B cell (primary cell): ENCODE data around the gene ADAMTSL4. TPM values are rescaled to one million over a fixed set of nuclear protein-coding genes. Genes with fewer than 3 reads are reported as not detected.
"Not testable (repeated sequence)": the region's sequence is repeated elsewhere in the genome, so short reads cannot be mapped to it uniquely, and the experiment has no call there.

Experiments used
- ATAC-seq: fragments of 200-7000 bp; cut with Tn5 transposase; one replicate; pipeline ENCODE4 v1.10.0; 2021; ENCODE audit warnings: low read depth, mild to moderate bottlenecking, moderate number of reproducible peaks, moderate library complexity
- CTCF ChIA-PET: fragments of 350-600 bp; sonication (Branson Sonifier 250); formaldehyde crosslinking; loops from one replicate; lab custom pipeline; 2021; ENCODE audit warnings: antibody characterized with exemption, inconsistent platforms; lab: Charles Lee
- POLR2A ChIA-PET: fragments of 350-600 bp; sonication (Branson Sonifier 250); formaldehyde crosslinking; loops from one replicate; lab custom pipeline; 2021; ENCODE audit warnings: antibody characterized with exemption; lab: Charles Lee
- DNase-seq: peaks from one replicate; pipeline ENCODE4 v3.0.0; 2013
- H2AFZ ChIP-seq: 2 replicates; pipeline ENCODE4 v1.6.1; 2012; ENCODE audit warnings: mild to moderate bottlenecking, low read depth, low read length; ENCODE audit not compliant: insufficient read depth, poor library complexity, severe bottlenecking
- H3K27ac ChIP-seq, 2 donors: 1 replicate in 1 of 2; 2 replicates in 1 of 2; pipeline ENCODE4 v1.5.1; 2012 to 2013; ENCODE audit warnings: low read length in 2 of 2, mild to moderate bottlenecking in 2 of 2, moderate library complexity in 1 of 2
- H3K27me3 ChIP-seq, 4 experiments: fragments of 200-600 bp in 1 of 4; sonication (generic) in 1 of 4; replicated peaks in 1 of 4; 1 replicate in 2 of 4; 2 replicates in 2 of 4; pipeline versions ENCODE4 v1.6.1 to v1.7.0; 2013 to 2016; ENCODE audit warnings: low read length in 3 of 4, mild to moderate bottlenecking in 2 of 4, mixed read lengths in 1 of 4, moderate library complexity in 1 of 4; ENCODE audit not compliant: insufficient read depth in 4 of 4, control insufficient read depth in 3 of 4; ENCODE audit errors: control extremely low read depth in 1 of 4
- H3K36me3 ChIP-seq, 2 experiments: replicated peaks in 1 of 2; 1 replicate in 1 of 2; 2 replicates in 1 of 2; pipeline versions ENCODE4 v1.6.1 to v1.7.1; 2013; ENCODE audit warnings: low read length in 1 of 2; ENCODE audit not compliant: insufficient read depth in 2 of 2, control insufficient read depth in 1 of 2; ENCODE audit errors: control extremely low read depth in 1 of 2, extremely low read depth in 1 of 2
- H3K4me1 ChIP-seq, 2 donors: fragments of 200-600 bp in 1 of 2; sonication (generic) in 1 of 2; 1 replicate in 1 of 2; 2 replicates in 1 of 2; pipeline versions ENCODE4 v1.5.1 to v1.6.1; 2013 to 2017; ENCODE audit warnings: low read length in 2 of 2; ENCODE audit not compliant: control insufficient read depth in 2 of 2, insufficient read depth in 2 of 2
- H3K4me2 ChIP-seq: replicated peaks from 2 replicates; pipeline ENCODE3; 2012; ENCODE audit warnings: mild to moderate bottlenecking, low read depth, low read length; ENCODE audit not compliant: poor library complexity, severe bottlenecking
- H3K4me3 ChIP-seq, 5 experiments: fragments of 200-600 bp in 1 of 5; sonication (generic) in 1 of 5; 1 replicate in 3 of 5; 2 replicates in 2 of 5; pipeline versions ENCODE4 v1.5.1 to v1.7.0; 2011 to 2016; ENCODE audit warnings: low read length in 4 of 5, mild to moderate bottlenecking in 4 of 5, low read depth in 2 of 5, control low read depth in 1 of 5, moderate library complexity in 1 of 5; ENCODE audit not compliant: insufficient read depth in 1 of 5; ENCODE audit errors: control extremely low read depth in 1 of 5, extremely low read depth in 1 of 5
- H3K79me2 ChIP-seq: fragments of 200-600 bp; sonication (generic); one replicate; pipeline ENCODE4 v1.6.0; 2016; ENCODE audit warnings: low read length; ENCODE audit not compliant: control insufficient read depth, insufficient read depth
- H3K9ac ChIP-seq: fragments of 200-600 bp; sonication (generic); 2 replicates; pipeline ENCODE4 v1.6.1; 2017; ENCODE audit warnings: mild to moderate bottlenecking, low read length, moderate library complexity
- H3K9me3 ChIP-seq, 3 donors: one replicate each; pipeline versions ENCODE4 v1.6.1 to v1.7.1; 2013; ENCODE audit warnings: low read length in 2 of 3; ENCODE audit not compliant: control insufficient read depth in 2 of 3, insufficient read depth in 1 of 3; ENCODE audit errors: control extremely low read depth in 1 of 3
- H4K20me1 ChIP-seq: 2 replicates; pipeline ENCODE4 v1.6.0; 2012; ENCODE audit warnings: mild to moderate bottlenecking, low read length; ENCODE audit not compliant: insufficient read depth, control insufficient read depth, poor library complexity, severe bottlenecking
- H3K27ac Mint-ChIP-seq: one replicate; pipeline ENCODE4 v1.8.0; 2021; ENCODE audit warnings: mixed read lengths
- H3K27me3 Mint-ChIP-seq: one replicate; pipeline ENCODE4 v1.8.0; 2021; ENCODE audit warnings: mixed read lengths
- H3K4me1 Mint-ChIP-seq: one replicate; pipeline ENCODE4 v1.8.0; 2021; ENCODE audit warnings: mixed read lengths
- H3K4me3 Mint-ChIP-seq: one replicate; pipeline ENCODE4 v1.8.0; 2021; ENCODE audit warnings: mixed read lengths
- H3K9me3 Mint-ChIP-seq: one replicate; pipeline ENCODE4 v1.8.0; 2022; ENCODE audit warnings: mixed read lengths; ENCODE audit not compliant: insufficient read depth
- EZH2 ChIP-seq: IDR thresholded peaks from 2 replicates; pipeline ENCODE4 v1.6.1; 2012; ENCODE audit warnings: borderline replicate concordance, low read depth, mild to moderate bottlenecking, moderate library complexity, low read length; ENCODE audit not compliant: insufficient read depth, poor library complexity, severe bottlenecking
- WGBS: methylation state at CpG from one replicate; pipeline ENCODE4 v1.1.5; 2013; ENCODE audit warnings: missing lambda C conversion rate; ENCODE audit not compliant: insufficient coverage; 5-methylcytosine and 5-hydroxymethylcytosine counted together
- intact Hi-C: fragments of 100-400 bp; cut with micrococcal nuclease; formaldehyde crosslinking; loops from one replicate; pipeline ENCODE4 v1.10.0; 2022
- polyA plus RNA-seq: library from polyadenylated mRNA; depleted of rRNA; stranded (reverse); fragments of >200 nt; gene quantifications from 2 replicates; pipeline ENCODE4 v1.2.3, GENCODE V29; 2012
- total RNA-seq, 2 donors: library from RNA; stranded (reverse); fragments of 120-200 nt in 1 of 2; gene quantifications; 1 replicate in 1 of 2; 2 replicates in 1 of 2; pipeline versions ENCODE4 v1.2.3 to v1.2.4, GENCODE V29; 2013 to 2022
- TF ChIP-seq, protein P1 (sequence below): fragments of 200-600 bp; IDR thresholded peaks from one replicate; pipeline ENCODE4 v1.8.0; 2022; ENCODE audit warnings: antibody characterized with exemption, mild to moderate bottlenecking

The ADAMTSL4 gene
- total and polyA plus RNA-seq, 2 donors (not counting 1 experiment from before 2014, with no cell fraction given) = 0.70 TPM; not detected in 1

DNA sequence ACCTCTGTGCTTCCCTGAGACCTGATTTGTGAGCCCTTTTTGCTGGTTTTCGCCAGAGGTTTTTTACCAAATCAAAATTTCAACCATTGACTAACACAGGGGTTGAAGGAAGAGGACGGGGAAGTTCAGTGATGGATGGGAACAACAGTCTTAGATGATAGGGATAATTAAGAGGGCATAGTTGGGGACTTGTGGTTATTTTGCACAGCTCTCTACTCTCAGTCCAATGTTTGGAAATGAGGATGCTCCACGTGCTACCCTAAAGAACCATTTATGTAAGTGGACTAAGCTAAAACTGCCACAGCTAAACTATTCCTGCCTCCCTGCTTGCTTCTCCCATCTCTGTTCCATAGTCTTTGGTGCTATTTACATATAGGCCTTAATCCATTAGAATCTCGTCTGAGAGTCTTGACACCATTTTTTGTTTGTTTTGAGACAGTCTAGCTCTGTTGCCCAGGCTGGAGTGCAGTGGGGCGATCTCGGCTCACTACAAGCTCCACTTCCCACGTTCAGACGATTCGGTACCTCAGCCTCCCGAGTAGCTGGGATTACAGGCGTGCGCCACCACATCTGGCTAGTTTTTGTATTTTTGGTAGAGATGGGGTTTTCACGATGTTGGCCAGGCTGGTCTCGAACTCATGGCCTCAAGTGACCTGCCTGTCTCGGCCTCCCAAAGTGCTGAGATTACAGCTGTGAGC is 30.9 kb downstream of the ADAMTSL4 start:
- peak overlapping the region; percentile 86 for H3K4me2 ChIP-seq
- WGBS = 87% methylated on average over 6 of the region's 15 CpGs
- peak overlapping the region; percentile 83 to 97 for H3K27ac ChIP-seq
- no peak for ATAC-seq
- DNase-seq = no peak
- Mint-ChIP-seq H3K9me3 (no peaks in the 10 kb centered on the region), H3K27ac (peak overlapping the region; percentile 97), H3K4me3 (peak overlapping the region; percentile 85), H3K4me1 (peaks cover 42% of the 10 kb centered on the region), H3K27me3 (no peaks in the 10 kb centered on the region)
- ChIA-PET POLR2A (interaction anchor here (0.6 to 11.2 kb wide), 11 partner anchors 9 to 714 kb away, joined by 3 to 371 read pairs (median 5); partner anchors contain the start of genes ADAMTSL4, ENSA, GOLPH3L and RPRD2), CTCF (interaction anchor here (0.6 to 19.2 kb wide), 11 partner anchors 9 to 119 kb away, joined by 3 to 497 read pairs (median 6); partner anchors contain the start of gene ENSA)
- peak overlapping the region; percentile 49 to 98 (median 85) for H3K4me3 ChIP-seq
- peaks cover 20 to 30% of the 10 kb centered on the region in 2 donors for H3K4me1 ChIP-seq
- peak overlapping the region; percentile 74 for H2AFZ ChIP-seq
- H3K9me3 ChIP-seq = peaks cover 0 to 3% (median 0%) of the 10 kb centered on the region in 3 donors
- TF ChIP-seq, protein P1, sequence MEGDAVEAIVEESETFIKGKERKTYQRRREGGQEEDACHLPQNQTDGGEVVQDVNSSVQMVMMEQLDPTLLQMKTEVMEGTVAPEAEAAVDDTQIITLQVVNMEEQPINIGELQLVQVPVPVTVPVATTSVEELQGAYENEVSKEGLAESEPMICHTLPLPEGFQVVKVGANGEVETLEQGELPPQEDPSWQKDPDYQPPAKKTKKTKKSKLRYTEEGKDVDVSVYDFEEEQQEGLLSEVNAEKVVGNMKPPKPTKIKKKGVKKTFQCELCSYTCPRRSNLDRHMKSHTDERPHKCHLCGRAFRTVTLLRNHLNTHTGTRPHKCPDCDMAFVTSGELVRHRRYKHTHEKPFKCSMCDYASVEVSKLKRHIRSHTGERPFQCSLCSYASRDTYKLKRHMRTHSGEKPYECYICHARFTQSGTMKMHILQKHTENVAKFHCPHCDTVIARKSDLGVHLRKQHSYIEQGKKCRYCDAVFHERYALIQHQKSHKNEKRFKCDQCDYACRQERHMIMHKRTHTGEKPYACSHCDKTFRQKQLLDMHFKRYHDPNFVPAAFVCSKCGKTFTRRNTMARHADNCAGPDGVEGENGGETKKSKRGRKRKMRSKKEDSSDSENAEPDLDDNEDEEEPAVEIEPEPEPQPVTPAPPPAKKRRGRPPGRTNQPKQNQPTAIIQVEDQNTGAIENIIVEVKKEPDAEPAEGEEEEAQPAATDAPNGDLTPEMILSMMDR = no peak
- TF ChIP-seq EZH2 = no peak
- peaks cover 43% of the 10 kb centered on the region for H4K20me1 ChIP-seq
- no peaks in the 10 kb centered on the region for H3K27me3 ChIP-seq
- intact Hi-C loops = loop anchor here (1.0 kb wide), 4 partner anchors 18 to 49 kb away; partner anchors contain the start of gene ENSA
- peaks cover 59% of the 10 kb centered on the region for H3K79me2 ChIP-seq
- peaks cover 0 to 39% of the 10 kb centered on the region in 2 experiments for H3K36me3 ChIP-seq
- H3K9ac ChIP-seq = peak overlapping the region; percentile 94

DNA sequence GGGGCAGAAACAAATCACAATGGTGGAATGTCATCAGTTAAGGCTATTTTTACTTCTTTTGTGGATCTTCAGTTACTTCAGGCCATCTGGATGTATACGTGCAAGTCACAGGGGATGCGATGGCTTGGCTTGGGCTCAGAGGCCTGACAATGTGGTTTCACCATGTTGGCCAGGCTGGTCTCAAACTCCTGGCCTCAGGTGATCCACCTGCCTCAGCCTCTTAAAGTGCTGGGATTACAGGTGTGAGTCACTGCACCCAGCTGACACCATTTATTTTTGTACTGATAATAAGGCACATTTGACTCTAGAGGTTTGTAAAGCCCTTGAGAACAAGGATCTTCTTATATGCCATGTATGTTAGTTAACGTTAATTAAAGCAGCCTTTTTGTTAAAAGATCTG is 31.8 kb downstream of the ADAMTSL4 start:
- H2AFZ ChIP-seq, H3K9me3 ChIP-seq, H3K27ac ChIP-seq, H3K27me3 Mint-ChIP-seq, H3K27me3 ChIP-seq, intact Hi-C loops, DNase-seq, H3K9ac ChIP-seq, H3K4me2 ChIP-seq, H3K4me3 ChIP-seq, H3K9me3 Mint-ChIP-seq, ATAC-seq: not testable (repeated sequence)
- peak overlapping the region; percentile 97 for H3K27ac Mint-ChIP-seq
- H3K79me2 ChIP-seq = peaks cover 50% of the 10 kb centered on the region
- ChIA-PET POLR2A (interaction anchor here (2.8 to 11.2 kb wide), 2 partner anchors 16 to 48 kb away, joined by 18 to 371 read pairs; partner anchors contain the start of gene ENSA), CTCF (interaction anchor here (1.6 to 19.2 kb wide), 4 partner anchors 19 to 45 kb away, joined by 4 to 497 read pairs (median 82); no protein-coding TSS in a partner anchor)
- WGBS = 83% methylated on average over 2 of the region's 3 CpGs
- peaks cover 33% of the 10 kb centered on the region for H3K4me1 Mint-ChIP-seq
- H3K36me3 ChIP-seq = peaks cover 0 to 31% of the 10 kb centered on the region in 2 experiments
- peaks cover 11 to 21% of the 10 kb centered on the region in 2 donors for H3K4me1 ChIP-seq
- H4K20me1 ChIP-seq = peaks cover 34% of the 10 kb centered on the region
- H3K4me3 Mint-ChIP-seq = peak overlapping the region; percentile 85

DNA sequence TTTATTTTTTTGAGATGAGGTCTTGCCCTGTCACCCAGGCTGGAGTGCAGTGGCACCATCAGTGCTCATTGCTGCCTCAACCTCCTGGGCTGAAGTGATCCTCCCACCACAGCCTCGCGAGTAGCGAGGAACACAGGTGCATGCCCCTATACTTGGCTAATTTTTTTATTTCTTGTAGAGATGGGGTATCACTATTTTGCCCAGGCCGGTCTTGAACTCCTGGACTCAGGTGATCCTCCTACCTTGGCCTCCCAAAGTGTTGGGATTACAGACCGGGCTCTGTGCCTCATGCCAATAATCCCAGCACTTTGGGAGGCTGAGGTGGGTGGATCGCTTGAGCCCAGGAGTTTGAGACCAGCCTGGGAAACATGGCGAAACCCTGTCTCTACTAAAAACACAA is 32.2 kb downstream of the ADAMTSL4 start:
- H3K9me3 Mint-ChIP-seq, H3K27ac Mint-ChIP-seq, ATAC-seq, H3K27me3 Mint-ChIP-seq, DNase-seq, H3K4me3 Mint-ChIP-seq, H3K9me3 ChIP-seq, H3K4me2 ChIP-seq, H3K9ac ChIP-seq, H3K4me3 ChIP-seq, intact Hi-C loops, H3K27me3 ChIP-seq, H3K27ac ChIP-seq, H2AFZ ChIP-seq: not testable (repeated sequence)
- H3K36me3 ChIP-seq = peaks cover 0 to 26% of the 10 kb centered on the region in 2 experiments
- peaks cover 30% of the 10 kb centered on the region for H4K20me1 ChIP-seq
- 96% methylated on average over 3 of the region's 7 CpGs for WGBS
- H3K4me1 ChIP-seq = peaks cover 10 to 17% of the 10 kb centered on the region in 2 donors
- peaks cover 29% of the 10 kb centered on the region for H3K4me1 Mint-ChIP-seq
- H3K79me2 ChIP-seq = peaks cover 46% of the 10 kb centered on the region
- POLR2A ChIA-PET = interaction anchor here (2.8 kb wide), 1 partner anchor 48 kb away, joined by 18 read pairs; the partner anchor contains the start of gene ENSA
- CTCF ChIA-PET = interaction anchor here (18.0 to 19.2 kb wide), 2 partner anchors 20 to 39 kb away, joined by 157 to 497 read pairs; no protein-coding TSS in a partner anchor
